COLO829 (cell line): ENCODE measurements around the gene GSTO1.

ENCODE experiments used
- DNase-seq: peaks from one replicate; pipeline ENCODE4 v3.0.0; 2012; ENCODE audit warnings: low spot score

Gene GSTO1

DNA sequence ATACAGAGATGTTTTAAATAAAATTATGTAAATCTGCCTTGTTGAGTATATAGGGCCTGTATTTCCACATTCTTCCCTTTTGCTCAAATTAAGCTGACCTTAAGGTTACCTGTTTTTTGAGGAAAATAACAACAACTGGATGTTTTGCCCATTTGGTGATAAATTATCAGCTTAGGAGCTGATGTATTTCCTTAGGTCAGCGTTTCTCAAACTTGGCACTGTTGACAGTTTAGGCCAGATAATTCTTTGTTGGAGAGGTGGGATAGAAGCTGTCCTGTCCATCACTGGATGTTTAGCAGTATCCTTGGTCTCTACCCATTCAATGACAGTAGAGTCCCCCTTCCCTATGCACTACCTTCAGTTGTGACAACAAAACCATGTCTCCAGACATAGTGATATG lies 21.5 kb downstream of the GSTO1 start:
- DNase-seq = no peak

DNA sequence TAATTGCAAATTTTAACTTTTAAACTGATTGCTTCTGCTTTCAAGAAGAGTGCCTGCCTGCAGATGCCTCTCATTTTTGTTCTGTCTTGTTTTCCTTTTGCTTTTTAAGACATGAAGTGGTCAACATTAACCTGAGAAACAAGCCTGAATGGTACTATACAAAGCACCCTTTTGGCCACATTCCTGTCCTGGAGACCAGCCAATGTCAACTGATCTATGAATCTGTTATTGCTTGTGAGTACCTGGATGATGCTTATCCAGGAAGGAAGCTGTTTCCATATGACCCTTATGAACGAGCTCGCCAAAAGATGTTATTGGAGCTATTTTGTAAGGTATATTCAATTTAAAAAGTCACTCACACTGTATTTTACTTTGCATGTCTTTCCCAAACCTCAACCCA lies 23.1 kb downstream of the GSTO1 start:
- DNase-seq = no peak

DNA sequence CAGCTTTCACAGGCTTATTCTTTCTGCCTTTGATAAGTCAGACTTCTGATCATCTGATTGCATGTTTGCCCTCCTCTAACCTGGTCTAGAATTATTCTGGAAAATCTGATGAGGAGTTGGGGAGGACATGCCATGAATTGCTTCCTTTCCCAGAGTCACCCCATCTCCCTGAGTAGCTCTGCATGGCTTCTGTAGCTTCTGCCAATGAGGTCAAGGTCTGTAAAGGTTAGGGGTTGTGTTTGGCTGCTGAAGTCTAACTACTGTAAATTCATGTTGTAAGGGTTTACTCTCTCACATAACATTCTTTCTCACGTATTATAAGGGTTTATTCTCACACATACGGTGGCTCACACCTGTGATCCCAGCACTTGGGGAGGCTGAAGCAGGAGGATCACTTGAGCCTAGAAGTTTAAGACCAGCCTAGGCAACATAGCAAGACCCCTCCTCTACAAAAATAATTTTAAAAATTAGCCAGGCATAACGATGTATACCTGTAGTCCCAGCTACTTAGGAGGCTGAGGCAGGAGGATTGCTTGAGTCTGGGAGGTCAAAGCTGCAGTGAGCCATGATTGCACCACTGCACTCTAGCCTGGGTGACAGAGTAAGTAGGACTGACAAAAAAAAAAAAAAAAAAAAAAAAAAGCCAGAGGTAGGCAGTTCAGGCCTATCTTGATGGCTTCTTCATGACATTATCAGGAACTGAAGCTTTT lies 25.0 kb downstream of the GSTO1 start:
- DNase-seq = no peak

DNA sequence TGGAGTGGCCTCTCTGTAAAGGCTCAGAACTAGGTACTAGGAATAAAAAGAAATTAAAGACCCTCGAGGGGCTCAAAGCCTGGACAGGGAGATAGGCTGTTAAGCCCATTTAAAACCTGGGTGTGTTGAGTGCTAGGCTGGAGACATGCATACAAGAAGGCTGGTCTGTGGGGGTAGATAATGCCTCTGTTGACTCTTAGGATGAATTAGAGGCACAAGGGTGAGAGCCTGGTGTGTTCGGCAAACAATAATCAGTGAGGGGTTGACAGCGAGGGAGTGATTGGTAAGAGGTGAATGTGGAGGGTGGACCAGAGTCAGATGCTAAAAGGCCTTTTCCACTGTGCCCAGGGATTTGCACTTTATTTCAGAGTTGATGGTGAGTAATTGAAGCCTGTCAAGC lies 27.0 kb downstream of the GSTO1 start:
- DNase-seq = no peak

DNA sequence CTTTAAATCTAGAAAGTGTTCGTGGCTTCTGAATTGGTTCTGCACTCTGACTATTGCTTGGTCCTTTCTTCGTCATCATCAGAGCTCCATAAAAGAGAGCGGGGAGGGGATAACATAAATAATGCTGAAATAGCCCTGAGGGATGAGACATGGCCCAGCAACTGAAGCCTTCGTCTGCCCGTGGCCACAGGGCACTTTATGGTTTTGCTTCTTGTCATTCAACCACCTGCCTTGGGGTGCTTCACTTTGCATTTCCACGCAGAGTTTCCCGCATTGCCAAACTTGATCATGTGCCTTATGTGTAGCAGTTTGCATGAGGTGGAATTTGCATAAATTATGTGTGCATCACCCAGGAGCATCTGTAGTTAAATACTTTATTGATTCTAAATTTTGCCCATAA lies 30.2 kb downstream of the GSTO1 start:
- DNase-seq = no peak

DNA sequence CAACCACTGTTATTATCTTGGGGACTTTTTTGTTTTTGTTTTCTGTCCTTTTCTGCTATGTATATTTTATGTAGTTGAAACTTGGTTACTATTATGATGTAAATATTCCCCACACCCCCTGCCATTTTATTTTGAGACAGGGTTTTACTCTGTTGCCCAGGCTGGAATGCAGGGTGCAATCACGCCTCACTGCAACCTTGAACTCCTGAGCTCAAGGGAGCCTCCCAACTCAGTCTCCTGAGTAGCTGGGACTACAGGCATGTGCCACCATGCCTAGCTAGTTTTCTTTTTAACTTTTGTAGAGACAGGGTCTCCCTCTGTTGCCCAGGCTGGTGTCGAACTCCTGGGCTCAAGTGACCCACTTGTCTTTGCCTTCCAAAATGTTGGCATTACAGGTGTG lies 32.2 kb downstream of the GSTO1 start:
- DNase-seq = no peak

DNA sequence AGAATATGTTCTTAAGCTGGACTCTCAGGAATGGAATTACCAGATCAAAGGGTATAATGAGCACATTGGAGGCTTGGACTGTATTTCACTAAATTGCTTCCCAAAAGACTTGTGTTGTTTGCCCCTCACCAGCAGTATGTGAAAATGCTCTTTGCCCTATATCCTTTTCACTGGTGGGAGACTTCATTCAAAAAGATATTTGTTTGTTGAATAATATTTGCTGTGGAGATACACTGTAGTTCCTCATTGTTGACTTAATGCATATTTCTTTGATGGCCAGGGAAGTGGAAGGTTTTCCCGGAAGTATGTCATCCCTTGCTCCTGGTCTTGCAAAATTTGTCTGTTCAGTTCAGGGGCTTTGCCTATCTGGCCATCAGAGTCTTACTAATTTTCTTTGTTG lies 33.7 kb downstream of the GSTO1 start:
- DNase-seq = no peak

DNA sequence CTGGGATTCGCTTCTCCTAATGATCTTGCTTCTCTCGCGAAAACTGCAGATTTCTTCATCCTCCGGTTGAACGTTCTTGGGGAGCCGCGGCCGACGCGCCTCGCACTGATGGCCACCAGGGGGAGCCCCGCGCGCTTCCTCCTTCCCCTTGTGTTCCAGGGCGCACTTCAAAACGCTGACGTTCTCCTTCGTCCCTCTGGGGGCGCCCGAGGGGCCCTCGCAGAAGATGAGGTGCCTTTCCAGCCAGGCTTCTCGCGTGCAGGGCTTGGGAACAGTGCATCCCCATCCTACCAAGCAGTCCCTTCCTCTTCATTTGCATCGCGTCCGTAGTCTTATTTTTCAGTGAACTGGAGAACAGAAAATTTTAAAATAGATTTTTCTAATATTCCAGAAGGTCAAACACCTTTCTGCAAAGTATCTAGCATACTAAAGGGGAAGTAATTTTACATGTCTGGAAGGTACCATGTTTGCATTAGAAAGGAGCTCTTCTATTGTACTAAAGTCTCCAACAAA lies 36.8 kb downstream of the GSTO1 start:
- peak; percentile 73 for DNase-seq

DNA sequence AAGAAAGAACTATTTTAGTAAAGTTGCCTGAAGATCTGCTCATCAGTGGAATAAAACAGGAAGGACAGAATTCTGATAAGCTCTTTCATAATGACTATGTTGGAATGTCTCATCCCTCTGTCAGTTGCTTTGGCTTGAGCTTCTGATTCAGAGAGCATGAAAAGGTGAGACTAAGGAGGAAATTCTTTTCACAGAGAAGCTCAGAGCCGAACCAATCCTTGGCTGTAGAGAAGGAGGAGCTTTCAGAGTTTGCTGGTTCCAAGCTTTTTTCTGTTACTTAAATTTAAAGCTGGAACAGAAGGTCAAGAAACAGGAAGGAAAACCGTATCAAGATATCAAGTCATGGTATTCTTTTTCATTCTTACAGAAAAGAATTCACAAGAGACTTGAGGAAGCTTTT lies 38.3 kb downstream of the GSTO1 start:
- DNase-seq = peak; percentile 18

DNA sequence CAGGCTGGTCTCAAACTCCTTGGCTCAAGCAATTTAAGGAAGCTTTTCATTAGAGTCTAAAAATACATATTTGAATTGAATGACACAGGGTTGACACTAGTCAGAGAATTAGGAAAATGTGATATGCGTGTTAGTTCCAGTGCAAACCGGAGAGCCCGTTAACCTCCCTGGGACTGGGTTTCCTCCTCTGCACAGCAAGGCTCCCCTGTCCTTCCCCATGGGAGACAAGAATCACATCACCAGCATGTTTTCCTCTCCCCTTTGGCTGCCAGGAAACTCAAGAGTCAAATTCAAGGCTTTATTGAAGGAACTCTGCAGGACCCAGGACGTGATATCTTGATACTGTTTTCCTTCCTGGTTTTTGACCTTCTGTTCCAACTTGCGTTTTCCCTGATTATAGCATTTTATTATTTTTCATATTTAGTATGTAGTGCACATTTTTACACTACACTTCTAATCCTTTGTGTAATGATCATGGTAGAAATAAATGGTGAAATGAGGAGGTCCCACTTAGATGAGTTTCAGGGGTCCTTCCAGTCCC lies 39.2 kb downstream of the GSTO1 start:
- DNase-seq = no peak

DNA sequence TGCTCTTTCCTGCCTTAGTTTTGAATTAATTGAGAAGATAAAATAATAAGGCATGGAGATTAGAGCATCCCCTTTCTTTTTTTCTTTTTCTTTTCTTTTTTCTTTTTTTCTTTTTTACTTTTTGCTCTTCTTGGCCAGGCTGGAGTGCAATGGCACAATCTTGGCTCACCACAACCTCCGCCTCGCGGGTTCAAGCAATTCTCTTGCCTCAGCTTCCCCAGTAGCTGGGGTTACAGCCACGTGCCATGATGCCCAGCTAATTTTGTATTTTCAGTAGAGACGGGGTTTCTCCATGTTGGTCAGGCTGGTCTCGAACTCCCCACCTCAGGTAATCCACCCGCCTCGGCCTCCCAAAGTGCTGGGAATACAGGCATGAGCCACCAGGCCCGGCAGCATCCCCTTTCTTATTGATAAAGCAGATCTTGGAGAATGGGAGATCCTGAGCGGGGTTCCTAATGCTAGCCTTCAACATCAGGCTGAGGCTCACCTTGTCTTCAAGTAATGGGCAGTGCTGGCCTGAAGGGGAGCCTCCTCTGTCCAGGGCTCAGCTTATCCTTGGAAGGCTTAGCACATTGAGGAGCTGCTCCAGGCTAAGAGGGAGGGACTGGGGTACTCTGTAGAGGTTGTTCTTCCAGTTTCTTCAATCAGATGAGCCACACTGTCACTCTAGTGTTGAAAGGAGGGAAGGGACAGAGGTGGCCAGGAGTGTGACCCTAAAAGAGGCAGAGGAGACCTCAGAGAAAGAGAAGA lies 42.2 kb downstream of the GSTO1 start:
- DNase-seq = no peak

DNA sequence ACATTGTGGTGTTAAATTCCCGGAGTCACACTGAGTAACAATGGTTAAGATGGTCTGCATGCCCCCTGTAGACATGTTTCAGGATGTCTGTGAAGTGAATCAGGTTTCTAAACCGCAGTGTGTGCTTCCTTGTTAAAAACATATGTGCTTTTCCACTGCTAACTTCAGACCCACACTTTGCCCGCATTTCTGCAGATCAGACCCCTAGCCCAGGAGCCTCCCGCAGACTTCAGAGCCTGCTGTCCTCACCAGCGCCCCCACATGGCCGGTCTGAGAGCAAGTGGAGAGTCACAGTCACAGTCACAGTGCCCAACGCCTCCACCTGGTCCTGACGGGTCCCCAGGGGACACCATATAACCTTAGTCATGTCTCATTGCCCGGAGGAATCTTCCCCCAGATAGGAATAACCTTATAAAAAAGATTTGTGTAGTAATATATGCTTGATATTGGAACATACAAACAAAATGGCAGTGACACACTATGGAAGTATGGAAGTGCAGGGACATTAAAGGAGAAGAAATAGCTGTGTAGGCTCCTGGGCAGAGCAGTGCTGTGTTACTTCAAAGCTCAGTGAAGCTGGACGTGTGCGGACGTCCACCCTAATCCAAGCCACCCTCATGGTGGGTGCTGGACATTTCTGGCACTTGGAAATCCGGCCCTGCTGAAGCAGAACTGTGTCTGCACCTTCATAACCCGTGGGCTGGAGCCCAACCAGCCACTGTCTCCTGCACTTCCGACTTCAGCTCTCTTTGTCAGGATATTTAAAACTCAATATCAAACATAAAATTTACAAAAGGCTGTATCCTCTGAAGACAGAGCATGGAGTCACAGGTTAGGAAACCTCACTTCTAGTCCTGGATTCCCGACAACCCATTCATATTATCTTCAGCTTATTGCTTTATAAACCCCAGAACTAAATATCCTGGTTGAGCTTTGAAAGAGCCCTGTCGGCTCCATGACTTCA lies 43.3 kb downstream of the GSTO1 start:
- no peak for DNase-seq

DNA sequence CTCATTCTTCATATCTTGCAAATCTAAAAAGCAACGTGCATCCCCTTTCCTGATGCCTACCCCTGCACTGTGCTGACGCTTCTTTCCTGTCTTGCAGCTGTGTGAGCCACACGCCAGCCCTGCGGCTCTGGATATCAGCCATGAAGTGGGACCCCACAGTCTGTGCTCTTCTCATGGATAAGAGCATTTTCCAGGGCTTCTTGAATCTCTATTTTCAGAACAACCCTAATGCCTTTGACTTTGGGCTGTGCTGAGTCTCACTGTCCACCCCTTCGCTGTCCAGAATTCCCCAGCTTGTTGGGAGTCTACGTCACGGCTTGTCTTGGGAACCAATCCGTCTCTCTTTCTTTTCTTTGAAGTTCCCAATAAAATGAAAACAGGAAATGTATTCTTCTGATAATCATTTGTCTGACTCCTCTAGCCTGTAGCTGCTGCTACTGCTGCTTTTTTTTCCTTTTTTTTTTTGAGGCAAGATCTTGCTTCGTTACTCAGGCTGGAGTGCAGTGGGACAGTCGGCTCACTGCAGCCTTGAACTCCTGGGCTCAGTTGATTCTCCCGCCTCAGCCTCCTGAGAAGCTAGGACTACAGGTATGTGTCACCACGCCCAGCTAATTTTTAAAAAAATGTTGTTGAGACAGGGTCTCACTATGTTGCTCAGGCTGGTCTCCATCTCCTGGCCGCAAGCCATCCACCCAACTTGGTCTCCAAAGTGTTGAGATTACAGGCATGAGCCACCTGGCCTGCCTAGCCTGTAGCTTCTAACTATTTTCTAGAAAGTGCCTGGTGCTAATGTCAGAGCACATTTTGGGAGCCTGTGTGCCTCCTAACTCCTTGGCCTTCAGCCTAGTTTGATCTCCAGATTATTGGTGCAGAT lies 44.6 kb downstream of the GSTO1 start:
- DNase-seq = no peak

DNA sequence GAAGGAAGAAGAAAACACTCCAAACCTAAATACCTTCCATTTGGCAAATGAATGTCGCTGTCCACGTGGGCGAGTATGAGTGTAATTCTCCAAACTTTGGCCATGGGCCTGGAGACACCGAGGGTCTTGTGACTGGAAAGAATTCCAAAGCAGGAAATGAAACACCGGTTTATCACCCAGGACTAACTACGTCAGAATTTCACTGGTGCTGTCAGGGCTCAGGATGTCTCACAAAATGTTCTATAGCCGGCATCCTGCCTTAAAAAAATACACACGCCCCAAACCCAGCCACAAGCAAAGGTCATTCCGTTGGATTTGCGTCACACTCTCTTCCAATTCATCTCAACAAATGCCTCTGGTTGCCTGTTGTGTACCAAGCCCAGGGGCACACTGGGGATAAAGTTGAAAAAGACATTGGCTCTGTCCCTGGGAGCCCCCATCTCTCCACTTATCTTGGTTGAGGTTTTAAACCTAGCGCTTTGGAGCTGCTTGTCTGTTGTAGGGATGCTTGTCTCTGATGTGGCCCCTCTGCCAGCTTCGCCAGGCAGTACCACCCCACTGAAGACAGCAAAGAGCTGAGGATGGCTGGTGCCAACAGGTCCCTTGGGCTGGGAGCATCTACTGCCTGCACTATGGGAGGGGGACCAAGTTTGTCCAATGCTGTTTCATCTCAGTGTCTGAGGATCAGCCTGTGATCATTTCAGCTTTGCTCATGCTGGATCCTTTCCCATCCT lies 45.5 kb downstream of the GSTO1 start:
- DNase-seq = peak; percentile 56

DNA sequence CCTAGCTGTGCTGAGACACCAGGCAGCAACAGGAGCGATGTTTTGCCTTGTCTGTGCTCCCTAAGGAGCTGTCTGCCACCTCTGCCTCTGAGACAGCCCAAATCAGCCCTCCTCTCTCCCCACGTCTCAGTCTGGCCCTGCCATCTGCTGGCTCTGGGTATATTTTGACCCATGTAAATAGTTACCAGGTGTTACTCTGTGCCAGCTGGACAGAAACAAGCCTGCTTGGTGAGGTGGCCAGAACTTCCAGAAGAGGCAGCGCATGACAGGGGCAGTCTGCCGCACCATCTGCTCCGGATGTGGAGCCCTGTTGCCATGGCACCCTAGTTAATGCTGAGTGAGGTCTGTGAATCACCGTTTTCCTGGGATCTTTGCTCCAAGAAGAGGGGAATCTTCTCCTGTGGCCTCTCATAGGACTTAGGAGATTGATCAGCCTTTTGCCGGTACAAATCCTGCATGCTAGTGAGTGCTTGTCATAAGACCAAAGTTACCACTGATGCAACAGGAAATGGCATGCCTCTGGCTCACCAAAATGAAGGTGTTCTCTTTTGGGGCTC lies 46.1 kb downstream of the GSTO1 start:
- DNase-seq = peak; percentile 38

DNA sequence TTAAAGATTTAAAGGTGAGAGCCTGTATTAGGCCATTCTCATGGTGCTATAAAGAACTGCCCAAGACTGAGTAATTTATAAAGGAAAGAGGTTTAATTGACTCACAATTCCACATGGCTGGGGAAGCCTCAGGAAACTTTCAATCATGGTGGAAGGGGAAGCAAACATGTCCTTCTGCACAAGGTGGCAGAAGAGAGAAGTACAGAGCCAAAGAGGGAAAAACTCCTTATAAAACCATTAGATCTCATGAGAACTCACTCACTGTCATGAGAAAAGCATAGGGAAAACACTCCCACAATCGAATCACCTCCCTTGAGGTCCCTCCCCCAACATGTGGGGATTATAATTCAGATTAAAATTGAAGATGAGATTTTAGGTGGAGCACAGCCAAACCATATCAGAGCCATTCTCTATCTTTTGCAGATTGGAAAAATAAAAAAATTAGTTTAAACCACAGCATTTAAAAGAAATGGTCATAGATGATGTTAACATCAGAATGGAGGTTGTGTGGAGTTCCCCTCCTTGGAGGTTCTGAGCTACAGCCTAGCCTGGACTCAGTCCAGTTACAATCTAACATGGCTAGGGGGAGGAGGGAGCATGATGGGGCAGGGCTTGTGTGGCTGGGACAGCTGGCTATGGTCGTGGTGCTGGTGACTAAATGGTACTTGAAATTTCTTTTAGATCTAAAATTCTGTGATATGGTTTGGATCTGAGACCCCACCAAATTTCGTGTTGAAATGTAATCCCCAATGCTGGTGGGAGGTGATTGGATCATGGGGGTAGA lies 47.4 kb downstream of the GSTO1 start:
- DNase-seq = no peak

DNA sequence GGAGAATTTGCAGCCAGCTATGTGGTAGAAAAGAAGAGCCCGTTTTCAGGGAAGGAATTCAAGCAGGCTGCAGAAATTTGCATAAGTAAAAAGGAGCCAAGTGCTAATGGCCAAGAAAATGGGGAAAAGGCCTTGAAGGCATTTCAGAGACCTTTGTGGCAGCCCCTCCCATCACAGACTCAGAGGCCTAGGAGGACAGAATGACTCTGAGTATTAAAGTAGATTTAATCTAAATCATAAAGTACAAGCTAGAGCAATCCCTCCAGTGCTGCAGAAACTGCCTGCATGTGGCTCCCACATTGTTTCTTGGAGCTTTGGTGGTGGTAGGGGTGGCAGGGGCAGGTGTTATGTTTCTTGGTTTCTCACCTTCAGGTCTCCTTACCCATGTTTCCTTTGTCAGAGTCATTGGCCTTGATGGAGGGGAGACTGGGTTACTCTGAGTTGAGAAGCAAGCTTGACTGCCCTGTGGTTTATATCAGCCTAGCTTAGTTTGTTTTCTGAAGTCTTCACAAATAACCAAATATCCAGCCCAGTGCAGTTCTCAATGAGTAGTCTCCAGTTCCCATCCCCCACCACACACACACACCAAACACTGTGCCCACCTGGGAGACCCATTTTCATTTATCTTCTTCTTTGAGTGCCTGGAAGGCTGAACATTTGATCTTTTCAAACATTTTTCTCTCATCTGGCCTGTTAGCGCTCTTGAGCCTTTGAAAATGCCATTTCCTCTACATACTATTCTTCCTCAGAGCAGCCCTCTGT lies 49.1 kb downstream of the GSTO1 start:
- DNase-seq = no peak

DNA sequence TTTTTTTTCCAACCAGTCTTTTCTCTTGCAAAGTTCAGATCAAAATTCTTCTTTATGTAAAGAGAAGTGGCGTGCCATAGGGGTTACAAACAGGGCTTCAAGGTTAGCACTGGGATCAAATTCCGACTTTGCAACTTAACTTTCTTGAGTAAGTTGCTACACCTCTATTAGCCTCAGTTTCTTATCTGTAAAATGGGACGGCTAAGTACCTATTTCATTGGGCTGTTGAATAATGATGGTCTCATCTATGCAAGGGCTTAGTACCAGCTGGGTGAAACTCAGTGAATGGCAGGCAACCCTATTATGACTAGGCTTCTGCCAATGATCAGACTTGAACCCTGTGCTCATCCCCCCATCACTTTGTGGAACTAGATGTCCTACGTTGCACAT lies 49.7 kb downstream of the GSTO1 start:
- DNase-seq = no peak

DNA sequence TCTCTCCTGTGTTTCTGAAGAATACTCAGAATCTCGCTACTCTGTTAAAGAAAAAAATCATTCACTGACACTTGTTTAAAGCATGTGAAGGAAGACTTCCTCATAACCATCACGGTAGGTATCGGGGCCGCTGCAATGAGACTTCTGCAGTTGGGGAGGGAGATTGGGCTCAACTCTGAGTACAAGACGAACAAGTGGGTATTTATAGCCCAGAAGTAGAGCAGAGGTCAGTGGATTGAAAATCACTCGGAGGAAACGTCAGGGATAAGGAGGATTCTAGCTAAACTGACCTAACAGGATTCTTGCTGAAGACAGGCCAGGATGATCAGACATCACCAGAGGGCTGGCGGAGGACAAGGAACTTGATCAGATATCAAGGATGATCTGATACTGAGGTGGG lies 50.2 kb downstream of the GSTO1 start:
- no peak for DNase-seq
